Measurements from ENCODE around the gene IL17RD.

DNA sequence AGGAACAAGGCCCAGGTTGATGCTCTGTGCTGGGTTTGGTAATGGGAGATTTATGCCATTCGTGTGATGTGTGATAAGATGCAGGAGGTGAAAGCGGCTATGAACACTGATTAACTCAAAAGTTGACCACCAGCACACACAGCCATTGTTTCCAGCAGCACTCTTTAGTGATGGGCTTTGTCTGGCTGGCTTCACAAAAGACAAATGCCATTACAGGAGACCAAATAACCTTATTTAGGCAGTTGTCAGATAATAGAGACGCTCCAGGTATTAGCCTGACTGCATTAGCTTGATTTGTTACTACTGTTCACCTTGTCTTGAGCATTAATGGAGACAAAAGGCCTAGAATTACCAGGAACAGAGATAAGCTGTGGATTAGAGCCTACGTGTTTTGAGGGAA, 29.5 kb upstream of the IL17RD start:
- TF ChIP-seq, protein P1, sequence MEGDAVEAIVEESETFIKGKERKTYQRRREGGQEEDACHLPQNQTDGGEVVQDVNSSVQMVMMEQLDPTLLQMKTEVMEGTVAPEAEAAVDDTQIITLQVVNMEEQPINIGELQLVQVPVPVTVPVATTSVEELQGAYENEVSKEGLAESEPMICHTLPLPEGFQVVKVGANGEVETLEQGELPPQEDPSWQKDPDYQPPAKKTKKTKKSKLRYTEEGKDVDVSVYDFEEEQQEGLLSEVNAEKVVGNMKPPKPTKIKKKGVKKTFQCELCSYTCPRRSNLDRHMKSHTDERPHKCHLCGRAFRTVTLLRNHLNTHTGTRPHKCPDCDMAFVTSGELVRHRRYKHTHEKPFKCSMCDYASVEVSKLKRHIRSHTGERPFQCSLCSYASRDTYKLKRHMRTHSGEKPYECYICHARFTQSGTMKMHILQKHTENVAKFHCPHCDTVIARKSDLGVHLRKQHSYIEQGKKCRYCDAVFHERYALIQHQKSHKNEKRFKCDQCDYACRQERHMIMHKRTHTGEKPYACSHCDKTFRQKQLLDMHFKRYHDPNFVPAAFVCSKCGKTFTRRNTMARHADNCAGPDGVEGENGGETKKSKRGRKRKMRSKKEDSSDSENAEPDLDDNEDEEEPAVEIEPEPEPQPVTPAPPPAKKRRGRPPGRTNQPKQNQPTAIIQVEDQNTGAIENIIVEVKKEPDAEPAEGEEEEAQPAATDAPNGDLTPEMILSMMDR (conservative IDR thresholded peaks at IDR 0.05 in 1 of 2, IDR thresholded peaks at IDR 0.05 in 1 of 2; ENCODE audit: extremely low read depth in 1 of 2, insufficient read depth in 1 of 2, low read depth in 1 of 2, low read length in 2 of 2): no peak
- no peak for TF ChIP-seq EZH2 (IDR thresholded peaks at IDR 0.05; ENCODE audit: borderline replicate concordance, low read length)

All from mammary epithelial cell (primary cell).